Measurements from ENCODE around the gene ENOX1.

Gene ENOX1

GRCh38 chr13:43239275-43239840 lies 547.4 kb downstream of the ENOX1 start:
- Histone ChIP-seq H3K23ac (ENCODE audit: low read length) (no peak overlapping the region), H3K79me1 (ENCODE audit: low read length) (no peaks in the 10 kb centered on the region), H2BK5ac (ENCODE audit: low read depth, low read length, poor library complexity) (no peak overlapping the region), H3K14ac (ENCODE audit: low read length) (no peak overlapping the region), H3K4me1 (ENCODE audit: control insufficient read depth in 1 of 2, insufficient read depth in 2 of 2, low read length in 2 of 2) (no peaks in the 10 kb centered on the region), H2BK12ac (ENCODE audit: low read length) (no peak overlapping the region), H3K79me2 (ENCODE audit: control insufficient read depth, insufficient read depth, low read length, poor library complexity) (no peaks in the 10 kb centered on the region), H3K9ac (ENCODE audit: low read length) (no peak overlapping the region), H3K9me3 (ENCODE audit: insufficient read depth, low read depth, low read length) (no peaks in the 10 kb centered on the region), H4K8ac (ENCODE audit: low read depth, low read length) (no peak overlapping the region), H3K18ac (ENCODE audit: low read length) (no peak overlapping the region), H3K4me3 (ENCODE audit: low read depth, low read length) (no peak overlapping the region), H4K91ac (ENCODE audit: low read depth, low read length) (no peak overlapping the region), H3K4me2 (ENCODE audit: low read length) (no peak overlapping the region), H3K27me3 (ENCODE audit: insufficient read depth, low read length) (no peaks in the 10 kb centered on the region), H2AK5ac (ENCODE audit: low read length) (no peak overlapping the region), H3K4ac (ENCODE audit: low read depth, low read length) (no peak overlapping the region), H3K36me3 (ENCODE audit: control insufficient read depth in 1 of 2, insufficient read depth in 2 of 2, low read length in 2 of 2) (no peaks in the 10 kb centered on the region), H2BK120ac (ENCODE audit: insufficient read depth, low read length, poor library complexity) (no peak overlapping the region), H4K12ac (ENCODE audit: low read depth, low read length) (no peak overlapping the region), H2AFZ (ENCODE audit: insufficient read depth, low read length, poor library complexity) (no peak overlapping the region), H3K27ac (ENCODE audit: low read depth, low read length) (no peak overlapping the region)
- no peak for DNase-seq

- Histone ChIP-seq H3K36me3 (ENCODE audit: control insufficient read depth in 1 of 2, insufficient read depth in 2 of 2, low read length in 2 of 2) (no peaks in the 10 kb centered on the region), H3K18ac (ENCODE audit: low read length) (no peak overlapping the region), H3K14ac (ENCODE audit: low read length) (no peak overlapping the region), H3K4me1 (ENCODE audit: control insufficient read depth in 1 of 2, insufficient read depth in 2 of 2, low read length in 2 of 2) (no peaks in the 10 kb centered on the region), H3K79me1 (ENCODE audit: low read length) (no peaks in the 10 kb centered on the region), H3K27me3 (ENCODE audit: insufficient read depth, low read length) (no peaks in the 10 kb centered on the region), H2BK5ac (ENCODE audit: low read depth, low read length, poor library complexity) (no peak overlapping the region), H4K91ac (ENCODE audit: low read depth, low read length) (no peak overlapping the region), H2AK5ac (ENCODE audit: low read length) (no peak overlapping the region), H3K4ac (ENCODE audit: low read depth, low read length) (no peak overlapping the region), H3K79me2 (ENCODE audit: control insufficient read depth, insufficient read depth, low read length, poor library complexity) (no peaks in the 10 kb centered on the region), H3K9ac (ENCODE audit: low read length) (no peak overlapping the region), H3K23ac (ENCODE audit: low read length) (no peak overlapping the region), H2AFZ (ENCODE audit: insufficient read depth, low read length, poor library complexity) (no peak overlapping the region), H4K12ac (ENCODE audit: low read depth, low read length) (no peak overlapping the region), H4K8ac (ENCODE audit: low read depth, low read length) (no peak overlapping the region), H3K4me2 (ENCODE audit: low read length) (no peak overlapping the region), H3K4me3 (ENCODE audit: low read depth, low read length) (no peak overlapping the region), H2BK120ac (ENCODE audit: insufficient read depth, low read length, poor library complexity) (no peak overlapping the region), H3K9me3 (ENCODE audit: insufficient read depth, low read depth, low read length) (no peaks in the 10 kb centered on the region), H3K27ac (ENCODE audit: low read depth, low read length) (no peak overlapping the region), H2BK12ac (ENCODE audit: low read length) (no peak overlapping the region)
- no peak for DNase-seq
- no CpG with 5 or more reads among the region's 2 CpGs for WGBS (ENCODE audit: extremely low coverage, insufficient coverage, insufficient read length)
Measured at GRCh38 chr13:43238341-43239083, 548.3 kb downstream of the ENOX1 start.

GRCh38 chr13:43237616-43238015 lies 549.2 kb downstream of the ENOX1 start:
- Histone ChIP-seq H3K4me1 (ENCODE audit: control insufficient read depth in 1 of 2, insufficient read depth in 2 of 2, low read length in 2 of 2) (no peaks in the 10 kb centered on the region), H3K79me2 (ENCODE audit: control insufficient read depth, insufficient read depth, low read length, poor library complexity) (no peaks in the 10 kb centered on the region), H3K23ac (ENCODE audit: low read length) (no peak overlapping the region), H3K4me2 (ENCODE audit: low read length) (no peak overlapping the region), H3K27me3 (ENCODE audit: insufficient read depth, low read length) (no peaks in the 10 kb centered on the region), H2BK12ac (ENCODE audit: low read length) (no peak overlapping the region), H3K9me3 (ENCODE audit: insufficient read depth, low read depth, low read length) (no peaks in the 10 kb centered on the region), H2BK5ac (ENCODE audit: low read depth, low read length, poor library complexity) (no peak overlapping the region), H3K9ac (ENCODE audit: low read length) (no peak overlapping the region), H3K18ac (ENCODE audit: low read length) (no peak overlapping the region), H4K12ac (ENCODE audit: low read depth, low read length) (no peak overlapping the region), H4K8ac (ENCODE audit: low read depth, low read length) (no peak overlapping the region), H3K79me1 (ENCODE audit: low read length) (no peaks in the 10 kb centered on the region), H3K27ac (ENCODE audit: low read depth, low read length) (no peak overlapping the region), H3K4ac (ENCODE audit: low read depth, low read length) (no peak overlapping the region), H2BK120ac (ENCODE audit: insufficient read depth, low read length, poor library complexity) (no peak overlapping the region), H2AFZ (ENCODE audit: insufficient read depth, low read length, poor library complexity) (no peak overlapping the region), H3K14ac (ENCODE audit: low read length) (no peak overlapping the region), H4K91ac (ENCODE audit: low read depth, low read length) (no peak overlapping the region), H3K4me3 (ENCODE audit: low read depth, low read length) (no peak overlapping the region), H2AK5ac (ENCODE audit: low read length) (no peak overlapping the region), H3K36me3 (ENCODE audit: control insufficient read depth in 1 of 2, insufficient read depth in 2 of 2, low read length in 2 of 2) (no peaks in the 10 kb centered on the region)
- no peak for DNase-seq
- no CpG with 5 or more reads among the region's 4 CpGs for WGBS (ENCODE audit: extremely low coverage, insufficient coverage, insufficient read length)

GRCh38 chr13:43235028-43235427 lies 551.7 kb downstream of the ENOX1 start:
- Histone ChIP-seq H4K12ac (ENCODE audit: low read depth, low read length) (no peak overlapping the region), H3K18ac (ENCODE audit: low read length) (no peak overlapping the region), H3K27ac (ENCODE audit: low read depth, low read length) (no peak overlapping the region), H3K4me1 (ENCODE audit: control insufficient read depth in 1 of 2, insufficient read depth in 2 of 2, low read length in 2 of 2) (no peaks in the 10 kb centered on the region), H3K9me3 (ENCODE audit: insufficient read depth, low read depth, low read length) (no peaks in the 10 kb centered on the region), H3K79me2 (ENCODE audit: control insufficient read depth, insufficient read depth, low read length, poor library complexity) (no peaks in the 10 kb centered on the region), H3K14ac (ENCODE audit: low read length) (no peak overlapping the region), H3K4me3 (ENCODE audit: low read depth, low read length) (no peak overlapping the region), H3K23ac (ENCODE audit: low read length) (no peak overlapping the region), H3K27me3 (ENCODE audit: insufficient read depth, low read length) (no peaks in the 10 kb centered on the region), H2AFZ (ENCODE audit: insufficient read depth, low read length, poor library complexity) (no peak overlapping the region), H2BK5ac (ENCODE audit: low read depth, low read length, poor library complexity) (no peak overlapping the region), H2BK12ac (ENCODE audit: low read length) (no peak overlapping the region), H4K8ac (ENCODE audit: low read depth, low read length) (no peak overlapping the region), H3K4ac (ENCODE audit: low read depth, low read length) (no peak overlapping the region), H2AK5ac (ENCODE audit: low read length) (no peak overlapping the region), H2BK120ac (ENCODE audit: insufficient read depth, low read length, poor library complexity) (no peak overlapping the region), H3K9ac (ENCODE audit: low read length) (no peak overlapping the region), H3K36me3 (ENCODE audit: control insufficient read depth in 1 of 2, insufficient read depth in 2 of 2, low read length in 2 of 2) (no peaks in the 10 kb centered on the region), H3K79me1 (ENCODE audit: low read length) (no peaks in the 10 kb centered on the region), H4K91ac (ENCODE audit: low read depth, low read length) (no peak overlapping the region), H3K4me2 (ENCODE audit: low read length) (no peak overlapping the region)
- WGBS (ENCODE audit: extremely low coverage, insufficient coverage, insufficient read length) = no CpG with 5 or more reads among the region's 1 CpG
- no peak for DNase-seq
